Neural cell (in vitro differentiated cells): ENCODE results near the gene MYBBP1A. TPM values are rescaled to one million over a fixed set of nuclear protein-coding genes. Genes with fewer than 3 reads are reported as not detected.

Experiments
- H2AFZ ChIP-seq: fragments of 200-600, 300-800 bp; sonication (generic), shearing (Covaris generic); 2 replicates; pipeline ENCODE4 v1.6.0; 2014; ENCODE audit warnings: low read depth, mild to moderate bottlenecking, antibody characterized with exemption, low read length, moderate library complexity
- H3F3A ChIP-seq: fragments of 200-600 bp; shearing (Covaris generic); 2 replicates; pipeline ENCODE4 v1.6.1; 2016; ENCODE audit warnings: mild to moderate bottlenecking, moderate library complexity, mixed read lengths, antibody characterized with exemption, low read length; ENCODE audit not compliant: insufficient read depth, poor library complexity, severe bottlenecking
- H3K27ac ChIP-seq: fragments of 200-600, 300-800 bp; sonication (generic), shearing (Covaris generic); 2 replicates; pipeline ENCODE4 v1.5.1; 2014; ENCODE audit warnings: mild to moderate bottlenecking, low read length, moderate library complexity
- H3K27me3 ChIP-seq: fragments of 300-800, 200-600 bp; sonication (generic), shearing (Covaris generic); 2 replicates; pipeline ENCODE4 v1.6.0; 2014; ENCODE audit warnings: mild to moderate bottlenecking, low read depth, low read length, moderate library complexity; ENCODE audit not compliant: insufficient read depth
- H3K36me3 ChIP-seq: fragments of 300-800, 200-600 bp; sonication (generic), shearing (Covaris generic); 2 replicates; pipeline ENCODE4 v1.5.1; 2014; ENCODE audit warnings: mild to moderate bottlenecking, antibody characterized with exemption, low read length, moderate library complexity; ENCODE audit not compliant: insufficient read depth
- H3K4me2 ChIP-seq: fragments of 300-800, 200-600 bp; sonication (generic), shearing (Covaris generic); 2 replicates; pipeline ENCODE4 v1.6.0; 2014; ENCODE audit warnings: mild to moderate bottlenecking, low read length
- H3K4me3 ChIP-seq: fragments of 300-800, 200-600 bp; sonication (generic), shearing (Covaris generic); 2 replicates; pipeline ENCODE4 v1.5.1; 2014; ENCODE audit warnings: mild to moderate bottlenecking, low read length, moderate library complexity
- H3K79me2 ChIP-seq: fragments of 200-600 bp; shearing (Covaris generic); replicated peaks from 2 replicates; pipeline ENCODE4 v1.6.0; 2014; ENCODE audit warnings: mild to moderate bottlenecking, low read length, moderate library complexity; ENCODE audit not compliant: insufficient read depth
- H3K9ac ChIP-seq: fragments of 300-800, 200-600 bp; sonication (generic), shearing (Covaris generic); 2 replicates; pipeline ENCODE4 v1.6.1; 2016; ENCODE audit warnings: mild to moderate bottlenecking, low read length, mixed read lengths
- H3K9me2 ChIP-seq: fragments of 200-600 bp; shearing (Covaris generic); 2 replicates; pipeline ENCODE4 v1.6.1; 2016; ENCODE audit warnings: mild to moderate bottlenecking, low read length, mixed read lengths; ENCODE audit not compliant: insufficient read depth
- H3K9me3 ChIP-seq: fragments of 200-600, 300-800 bp; sonication (generic), shearing (Covaris generic); 2 replicates; pipeline ENCODE4 v1.6.1; 2016; ENCODE audit warnings: mild to moderate bottlenecking, mixed run types, low read length, moderate library complexity, mixed read lengths
- H4K20me1 ChIP-seq: fragments of 200-600 bp; shearing (Covaris generic); 2 replicates; pipeline ENCODE4 v1.6.1; 2016; ENCODE audit warnings: mild to moderate bottlenecking, mixed run types; ENCODE audit not compliant: insufficient read depth
- EP300 ChIP-seq: fragments of 450-650 bp; conservative IDR thresholded peaks from 2 replicates; pipeline ENCODE4 v1.6.1; 2014; ENCODE audit warnings: antibody characterized with exemption, mild to moderate bottlenecking, moderate library complexity; ENCODE audit not compliant: poor library complexity, severe bottlenecking
- EZH2 ChIP-seq: fragments of 200-600, 300-800 bp; shearing (Covaris generic), sonication (generic); IDR thresholded peaks from 2 replicates; pipeline ENCODE4 v1.6.1; 2014; ENCODE audit warnings: antibody characterized with exemption, low read length, borderline replicate concordance, mild to moderate bottlenecking; ENCODE audit not compliant: insufficient read depth, poor library complexity, severe bottlenecking
- MXI1 ChIP-seq: fragments of 450-650 bp; conservative IDR thresholded peaks from 2 replicates; pipeline ENCODE4 v1.6.1; 2014; ENCODE audit warnings: antibody characterized with exemption, mild to moderate bottlenecking; ENCODE audit not compliant: poor library complexity, severe bottlenecking
- POLR2AphosphoS5 ChIP-seq: IDR thresholded peaks from 2 replicates; pipeline ENCODE4 v1.6.1; 2012
- RAD21 ChIP-seq: fragments of 450-650 bp; conservative IDR thresholded peaks from 2 replicates; pipeline ENCODE4 v1.6.1; 2014; ENCODE audit warnings: antibody characterized with exemption, mild to moderate bottlenecking, moderate library complexity
- REST ChIP-seq: IDR thresholded peaks from 2 replicates; pipeline ENCODE4 v1.6.1; 2012; ENCODE audit warnings: borderline replicate concordance
- SMC3 ChIP-seq: fragments of 450-650 bp; conservative IDR thresholded peaks from 2 replicates; pipeline ENCODE4 v1.6.1; 2014; ENCODE audit warnings: antibody characterized with exemption, mild to moderate bottlenecking, moderate library complexity; ENCODE audit not compliant: poor library complexity
- TAF1 ChIP-seq: IDR thresholded peaks from 2 replicates; pipeline ENCODE4 v1.6.1; 2012; ENCODE audit warnings: low read depth
- polyA plus RNA-seq: library from polyadenylated mRNA; depleted of rRNA; stranded (reverse); fragments of >200 nt; gene quantifications from 2 replicates; pipeline ENCODE4 v1.2.3, GENCODE V29; 2014
- TF ChIP-seq, protein P1 (sequence below): fragments of 450-650 bp; IDR thresholded peaks from 2 replicates; pipeline ENCODE4 v1.5.1; 2014; ENCODE audit warnings: antibody characterized with exemption, mild to moderate bottlenecking, moderate library complexity; ENCODE audit not compliant: poor library complexity, severe bottlenecking

MYBBP1A gene
- polyA plus RNA-seq, 1 donor from 2014 or later, result 15.6 TPM

- H4K20me1 ChIP-seq, result no peaks in the 10 kb centered on the region
- H2AFZ ChIP-seq, result no peak overlapping the region
- H3K27me3 ChIP-seq, result peaks cover 10% of the 10 kb centered on the region
- H3K27ac ChIP-seq, result no peak overlapping the region
- H3F3A ChIP-seq, result peaks cover 4% of the 10 kb centered on the region
- H3K79me2 ChIP-seq, result peaks cover 11% of the 10 kb centered on the region
- no peak overlapping the region for H3K4me2 ChIP-seq
- H3K9me2 ChIP-seq, result no peaks in the 10 kb centered on the region
- TF ChIP-seq REST (no peak), SMC3 (no peak), MXI1 (no peak), RAD21 (no peak), TAF1 (no peak), EZH2 (no peak), EP300 (no peak), POLR2AphosphoS5 (no peak)
- TF ChIP-seq, protein P1, sequence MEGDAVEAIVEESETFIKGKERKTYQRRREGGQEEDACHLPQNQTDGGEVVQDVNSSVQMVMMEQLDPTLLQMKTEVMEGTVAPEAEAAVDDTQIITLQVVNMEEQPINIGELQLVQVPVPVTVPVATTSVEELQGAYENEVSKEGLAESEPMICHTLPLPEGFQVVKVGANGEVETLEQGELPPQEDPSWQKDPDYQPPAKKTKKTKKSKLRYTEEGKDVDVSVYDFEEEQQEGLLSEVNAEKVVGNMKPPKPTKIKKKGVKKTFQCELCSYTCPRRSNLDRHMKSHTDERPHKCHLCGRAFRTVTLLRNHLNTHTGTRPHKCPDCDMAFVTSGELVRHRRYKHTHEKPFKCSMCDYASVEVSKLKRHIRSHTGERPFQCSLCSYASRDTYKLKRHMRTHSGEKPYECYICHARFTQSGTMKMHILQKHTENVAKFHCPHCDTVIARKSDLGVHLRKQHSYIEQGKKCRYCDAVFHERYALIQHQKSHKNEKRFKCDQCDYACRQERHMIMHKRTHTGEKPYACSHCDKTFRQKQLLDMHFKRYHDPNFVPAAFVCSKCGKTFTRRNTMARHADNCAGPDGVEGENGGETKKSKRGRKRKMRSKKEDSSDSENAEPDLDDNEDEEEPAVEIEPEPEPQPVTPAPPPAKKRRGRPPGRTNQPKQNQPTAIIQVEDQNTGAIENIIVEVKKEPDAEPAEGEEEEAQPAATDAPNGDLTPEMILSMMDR, result no peak
- H3K9me3 ChIP-seq, result no peaks in the 10 kb centered on the region
- no peak overlapping the region for H3K9ac ChIP-seq
- H3K4me3 ChIP-seq, result no peak overlapping the region
- no peaks in the 10 kb centered on the region for H3K36me3 ChIP-seq
Observed at GRCh38 chr17:4502466-4503154, 52.6 kb downstream of the MYBBP1A start.

DNA sequence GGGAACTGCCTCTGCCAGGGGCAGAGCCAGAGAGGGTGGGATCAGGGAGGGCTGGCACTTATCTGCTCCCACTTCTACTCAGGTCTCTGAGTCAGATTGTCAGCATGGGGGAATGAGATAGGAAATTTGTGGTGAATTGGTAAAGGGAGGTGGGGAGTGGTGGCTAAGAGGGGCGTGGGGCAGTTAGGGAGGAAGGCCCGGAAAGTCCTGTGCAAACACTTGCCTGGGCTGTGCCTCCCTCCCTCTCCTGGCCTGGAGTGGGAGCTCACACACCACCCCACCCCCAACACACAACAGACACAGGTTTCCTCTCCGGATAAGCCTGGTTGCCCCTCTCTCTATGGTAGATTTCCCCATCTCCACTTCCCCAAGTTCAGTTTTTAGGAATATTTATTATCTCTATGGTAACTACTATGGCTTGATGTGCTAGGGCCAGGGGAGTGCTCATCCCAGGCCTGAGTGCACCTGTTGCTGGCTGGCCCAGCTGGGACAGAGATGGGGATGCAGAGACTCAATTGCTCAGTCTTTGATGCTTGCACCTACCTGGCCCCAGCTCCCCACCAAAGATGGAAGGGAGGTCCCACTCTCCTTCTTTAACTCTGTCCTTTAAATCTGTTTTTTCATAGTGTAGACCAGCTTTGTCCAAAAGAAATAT, 53.8 kb downstream of the MYBBP1A start:
- TF ChIP-seq EZH2, result no peak
- no peak for TF ChIP-seq EP300
- TF ChIP-seq MXI1, result no peak
- TF ChIP-seq REST, result no peak
- no peak for TF ChIP-seq POLR2AphosphoS5
- no peak for TF ChIP-seq TAF1
- no peak for TF ChIP-seq SMC3
- TF ChIP-seq RAD21, result no peak
- TF ChIP-seq, protein P1, result no peak
- H4K20me1 ChIP-seq, result no peaks in the 10 kb centered on the region
- H3K79me2 ChIP-seq, result peaks cover 11% of the 10 kb centered on the region
- H3K4me3 ChIP-seq, result peak overlapping the region; percentile 97
- peaks cover 4% of the 10 kb centered on the region for H3F3A ChIP-seq
- no peak overlapping the region for H3K9ac ChIP-seq
- H2AFZ ChIP-seq, result no peak overlapping the region
- no peak overlapping the region for H3K4me2 ChIP-seq
- peaks cover 11% of the 10 kb centered on the region for H3K27me3 ChIP-seq
- H3K9me3 ChIP-seq, result no peaks in the 10 kb centered on the region
- H3K9me2 ChIP-seq, result no peaks in the 10 kb centered on the region
- no peaks in the 10 kb centered on the region for H3K36me3 ChIP-seq
- H3K27ac ChIP-seq, result no peak overlapping the region
